RWPE2 (cell line): ENCODE measurements around the gene ZEB2.

ENCODE experiments used
- ATAC-seq: fragments of 200-7000 bp; cut with Tn5 transposase; 3 replicates; pipeline ENCODE4 v1.9.1; 2021; ENCODE audit warnings: low read depth
- DNase-seq: peaks from one replicate; pipeline ENCODE4 v3.0.0-alpha.2; 2020; ENCODE audit warnings: low spot score
- H3K27ac ChIP-seq: fragments of 450-650 bp; 2 replicates; pipeline ENCODE4 v1.5.1; 2017; ENCODE audit warnings: mild to moderate bottlenecking; ENCODE audit not compliant: poor library complexity, severe bottlenecking
- H3K27me3 ChIP-seq: fragments of 250-450 bp; sonication (Bioruptor Pico); 2 replicates; pipeline ENCODE4 v1.5.1; 2021; ENCODE audit warnings: mild to moderate bottlenecking, moderate library complexity; ENCODE audit not compliant: insufficient read depth, poor library complexity, severe bottlenecking
- H3K36me3 ChIP-seq: fragments of 250-450 bp; sonication (Bioruptor Pico); 2 replicates; pipeline ENCODE4 v1.5.1; 2020; ENCODE audit warnings: low read depth, mild to moderate bottlenecking, moderate library complexity
- H3K4me1 ChIP-seq: fragments of 250-450 bp; sonication (Bioruptor Pico); 2 replicates; pipeline ENCODE4 v1.5.1; 2021; ENCODE audit warnings: mild to moderate bottlenecking, moderate library complexity; ENCODE audit not compliant: insufficient read depth, poor library complexity, severe bottlenecking
- H3K4me3 ChIP-seq: fragments of 250-450 bp; sonication (Bioruptor Pico); 2 replicates; pipeline ENCODE4 v1.5.1; 2021; ENCODE audit warnings: mild to moderate bottlenecking, moderate library complexity; ENCODE audit not compliant: severe bottlenecking
- H3K9me3 ChIP-seq: fragments of 250-450 bp; sonication (Bioruptor Pico); 2 replicates; pipeline ENCODE4 v1.5.1; 2021; ENCODE audit warnings: mild to moderate bottlenecking, moderate library complexity; ENCODE audit not compliant: severe bottlenecking
- TF ChIP-seq, protein P1 (sequence below): fragments of 450-650 bp; IDR thresholded peaks from one replicate; pipeline ENCODE4 v1.5.1; 2017; ENCODE audit warnings: mild to moderate bottlenecking, moderate library complexity; ENCODE audit not compliant: poor library complexity, severe bottlenecking

ZEB2 gene

DNA sequence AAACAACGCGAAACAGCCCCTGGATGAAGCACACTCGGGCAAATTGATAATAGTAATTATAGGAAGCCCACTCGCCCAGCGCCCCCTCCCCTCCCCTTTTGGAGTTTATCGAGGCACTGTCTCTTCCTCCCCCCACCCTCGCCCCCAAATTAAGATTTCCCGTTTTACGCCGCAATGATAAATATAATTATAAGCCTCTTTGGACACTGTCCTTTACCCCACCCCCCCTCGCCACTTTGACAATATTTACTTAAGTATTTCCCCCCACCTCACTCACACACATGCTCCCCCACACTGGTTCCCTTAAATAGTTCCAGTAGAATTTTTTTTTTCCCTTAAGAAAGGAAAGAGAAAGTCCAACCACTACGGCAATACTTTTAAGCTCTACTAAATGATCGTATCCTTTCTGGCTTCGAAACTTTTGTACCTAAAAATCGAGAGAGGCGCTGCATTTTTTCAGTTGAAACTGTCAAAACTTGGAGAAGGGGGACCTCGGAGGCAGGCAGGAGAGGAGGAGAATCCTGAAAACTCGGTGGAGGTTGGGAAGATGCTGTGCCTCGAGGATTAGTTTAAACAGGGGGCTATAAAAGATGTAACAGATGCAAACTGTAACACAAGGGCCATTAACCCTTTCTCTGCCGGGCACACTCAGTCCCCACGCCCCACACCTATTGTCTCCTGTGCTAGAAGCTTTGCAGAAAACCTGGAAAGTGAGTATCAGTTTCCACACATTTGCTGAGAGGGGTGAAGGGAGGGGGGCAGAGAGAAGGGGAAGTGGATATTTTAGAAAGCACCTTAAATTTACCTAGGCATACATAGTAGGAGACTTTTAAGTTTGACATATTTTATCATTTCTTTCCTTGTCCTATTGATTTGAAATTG, 1.8 kb downstream of the ZEB2 start:
- no peaks in the 10 kb centered on the region for H3K4me1 ChIP-seq
- DNase-seq (no peak), ATAC-seq (no peak)
- H3K4me3 ChIP-seq: peak overlapping the region; percentile 47
- H3K27ac ChIP-seq: no peak overlapping the region
- peaks cover 85% of the 10 kb centered on the region for H3K27me3 ChIP-seq
- TF ChIP-seq, protein P1, sequence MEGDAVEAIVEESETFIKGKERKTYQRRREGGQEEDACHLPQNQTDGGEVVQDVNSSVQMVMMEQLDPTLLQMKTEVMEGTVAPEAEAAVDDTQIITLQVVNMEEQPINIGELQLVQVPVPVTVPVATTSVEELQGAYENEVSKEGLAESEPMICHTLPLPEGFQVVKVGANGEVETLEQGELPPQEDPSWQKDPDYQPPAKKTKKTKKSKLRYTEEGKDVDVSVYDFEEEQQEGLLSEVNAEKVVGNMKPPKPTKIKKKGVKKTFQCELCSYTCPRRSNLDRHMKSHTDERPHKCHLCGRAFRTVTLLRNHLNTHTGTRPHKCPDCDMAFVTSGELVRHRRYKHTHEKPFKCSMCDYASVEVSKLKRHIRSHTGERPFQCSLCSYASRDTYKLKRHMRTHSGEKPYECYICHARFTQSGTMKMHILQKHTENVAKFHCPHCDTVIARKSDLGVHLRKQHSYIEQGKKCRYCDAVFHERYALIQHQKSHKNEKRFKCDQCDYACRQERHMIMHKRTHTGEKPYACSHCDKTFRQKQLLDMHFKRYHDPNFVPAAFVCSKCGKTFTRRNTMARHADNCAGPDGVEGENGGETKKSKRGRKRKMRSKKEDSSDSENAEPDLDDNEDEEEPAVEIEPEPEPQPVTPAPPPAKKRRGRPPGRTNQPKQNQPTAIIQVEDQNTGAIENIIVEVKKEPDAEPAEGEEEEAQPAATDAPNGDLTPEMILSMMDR: no peak
- no peaks in the 10 kb centered on the region for H3K9me3 ChIP-seq
- no peaks in the 10 kb centered on the region for H3K36me3 ChIP-seq

GRCh38 chr2:144516981-144517865, 2.7 kb downstream of the ZEB2 start:
- Histone ChIP-seq H3K27me3 (peaks cover 85% of the 10 kb centered on the region), H3K27ac (no peak overlapping the region), H3K4me1 (no peaks in the 10 kb centered on the region), H3K9me3 (no peaks in the 10 kb centered on the region), H3K4me3 (peak overlapping the region; percentile 47), H3K36me3 (no peaks in the 10 kb centered on the region)
- peak; percentile 76 for ATAC-seq
- DNase-seq: peak; percentile 49
- TF ChIP-seq, protein P1: no peak

DNA sequence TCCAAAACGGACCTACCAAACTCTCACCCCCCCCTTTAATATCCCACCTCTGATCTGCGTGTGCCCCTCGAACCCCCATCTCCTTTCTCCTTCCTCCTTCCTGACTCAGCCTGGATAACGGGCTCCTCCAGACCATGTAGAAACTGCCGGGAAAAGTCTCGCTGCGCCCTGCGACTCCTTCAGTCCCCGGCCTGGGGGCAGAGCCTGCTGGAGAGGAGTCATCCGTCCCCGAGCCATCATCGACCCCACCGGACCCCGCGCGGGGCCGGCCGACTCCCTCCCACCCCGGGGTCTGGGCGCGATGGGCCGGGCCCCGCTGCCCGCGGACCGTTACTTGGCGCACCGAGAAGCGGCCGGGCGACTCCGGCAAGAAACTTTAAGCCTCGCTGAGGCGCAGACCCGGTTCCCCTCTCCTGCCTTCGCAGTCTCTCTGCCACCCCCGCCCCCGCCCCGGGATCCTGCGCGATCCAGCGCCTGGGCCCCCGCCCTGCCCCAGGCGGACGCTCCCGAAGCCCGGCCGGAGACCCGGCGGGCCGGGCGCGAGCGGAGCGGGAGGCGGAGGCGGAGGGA, 3.4 kb downstream of the ZEB2 start:
- DNase-seq: no peak
- ATAC-seq: peak; percentile 30; the same call in 1 of the 3 replicates
- H3K36me3 ChIP-seq: no peaks in the 10 kb centered on the region
- peak overlapping the region; percentile 47 for H3K4me3 ChIP-seq
- H3K9me3 ChIP-seq: no peaks in the 10 kb centered on the region
- no peaks in the 10 kb centered on the region for H3K4me1 ChIP-seq
- no peak overlapping the region for H3K27ac ChIP-seq
- TF ChIP-seq, protein P1: no peak
- peaks cover 86% of the 10 kb centered on the region for H3K27me3 ChIP-seq

DNA sequence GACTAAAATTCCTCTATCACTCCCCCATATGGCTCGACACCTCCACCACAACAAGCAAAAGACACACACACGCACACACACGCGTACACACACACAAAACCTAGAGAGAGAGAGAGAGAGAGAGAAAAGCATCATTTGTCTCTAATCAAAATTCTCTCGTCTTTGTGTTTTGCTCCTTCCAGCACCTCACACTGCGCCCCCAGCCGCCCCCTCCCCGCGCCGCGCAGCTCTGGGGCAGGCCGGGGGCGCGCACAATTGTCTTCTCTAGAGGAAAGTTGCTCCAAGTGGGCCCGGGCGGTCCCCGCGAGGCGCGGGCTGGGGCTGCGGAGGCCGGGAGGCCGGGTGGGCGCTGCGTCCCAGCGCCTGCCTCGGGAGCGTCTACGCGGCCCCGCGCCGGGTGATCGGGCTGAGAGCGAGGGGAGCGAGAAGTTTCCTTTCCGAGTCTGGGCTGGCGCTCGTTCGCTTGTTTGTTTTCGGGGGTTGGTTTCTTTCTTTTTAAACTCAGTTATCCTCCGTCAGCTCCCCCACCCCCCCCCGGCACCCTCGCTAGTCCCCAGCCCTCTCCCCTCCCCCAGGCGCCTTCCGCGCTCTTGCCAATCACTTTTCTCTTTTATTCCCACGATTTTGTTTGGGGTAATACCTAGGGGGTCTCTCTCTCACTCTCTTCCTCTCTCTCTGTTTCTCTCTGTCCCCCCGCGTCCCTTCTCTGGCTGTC, 4.1 kb downstream of the ZEB2 start:
- H3K4me1 ChIP-seq: no peaks in the 10 kb centered on the region
- H3K27ac ChIP-seq: no peak overlapping the region
- H3K9me3 ChIP-seq: no peaks in the 10 kb centered on the region
- no peaks in the 10 kb centered on the region for H3K36me3 ChIP-seq
- H3K27me3 ChIP-seq: peaks cover 86% of the 10 kb centered on the region
- TF ChIP-seq, protein P1: no peak
- no peak for ATAC-seq
- H3K4me3 ChIP-seq: peak overlapping the region; percentile 47
- DNase-seq: no peak
